ENCODE data around the gene MGMT. TPM values are rescaled to one million over a fixed set of nuclear protein-coding genes. Genes with fewer than 3 reads are reported as not detected.

The MGMT gene
- total RNA-seq, 1 experiment from 2014 or later = 11.5 TPM

DNA sequence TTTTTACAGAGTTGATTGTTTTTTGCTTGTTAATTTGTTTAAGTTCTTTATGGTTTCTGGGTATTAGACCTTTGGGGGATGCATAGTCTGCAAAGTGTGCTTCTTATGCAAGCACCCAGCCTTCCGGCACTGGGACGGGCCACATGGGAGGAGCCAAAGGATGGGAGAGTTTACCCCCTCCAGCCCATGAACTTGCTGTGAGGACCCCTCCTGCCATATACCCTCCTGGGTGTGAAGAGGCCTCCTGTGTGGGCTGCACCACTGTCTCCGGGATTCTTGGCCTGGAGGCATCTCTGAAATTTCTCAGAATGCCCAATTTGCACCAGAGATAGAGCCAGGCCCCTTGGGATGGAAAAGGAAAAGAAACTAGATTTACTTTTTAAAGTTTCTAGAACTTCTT is 150.7 kb downstream of the MGMT start (continued):
- no peak for TF ChIP-seq ZBTB33 (IDR thresholded peaks at IDR 0.05; ENCODE audit: extremely low read depth, insufficient replicate concordance, low read length)
- no peak for TF ChIP-seq YY1 (IDR thresholded peaks at IDR 0.05; ENCODE audit: extremely low read depth, insufficient replicate concordance, low read depth, low read length)
- no peak for TF ChIP-seq TCF7L2 (IDR thresholded peaks at IDR 0.05; ENCODE audit: borderline replicate concordance, extremely low read depth, insufficient read depth, insufficient read length)
- no peak for TF ChIP-seq ZNF274 (IDR thresholded peaks at IDR 0.05; ENCODE audit: low read depth, low read length)

DNA sequence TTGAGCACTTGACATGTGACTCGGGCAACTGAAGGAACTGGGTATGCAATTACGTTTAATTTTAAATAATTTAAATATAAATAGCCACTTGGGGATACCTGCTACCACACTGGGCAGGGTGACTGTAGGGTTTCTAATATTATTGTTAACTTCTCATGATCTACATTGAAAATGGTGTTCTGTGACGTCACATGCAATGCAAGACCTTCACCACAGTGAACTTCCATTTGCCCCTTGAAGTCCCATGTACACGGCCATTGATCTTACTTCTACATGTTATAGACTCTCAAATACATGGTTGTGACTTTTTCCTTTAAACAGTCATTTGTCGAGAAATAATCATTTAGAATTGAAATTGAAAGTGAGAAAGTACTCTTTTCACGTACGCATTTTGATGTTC is 154.0 kb downstream of the MGMT start:
- ChIA-PET POLR2A (no interaction called here), RAD21 (ENCODE audit: low non-redundant PET in 1 of 2, low total read pairs in 2 of 2, uncharacterized antibody in 2 of 2, unreplicated experiment in 2 of 2) (no interaction called here), CTCF (no interaction called here)
- intact Hi-C loops (cut with micrococcal nuclease) = no loop called here
- DNase-seq (ENCODE audit: low read depth, low spot score) (no peak), ATAC-seq (no peak)
- H3K27ac ChIP-seq (ENCODE audit: low read depth, low read length) = no peak overlapping the region
- no peak overlapping the region for H2AFZ ChIP-seq (ENCODE audit: low read depth, low read length, poor library complexity, severe bottlenecking)
- no TSS peak for BruUV-seq (replicated peaks)
- H3K9me2 ChIP-seq (ENCODE audit: insufficient read depth) = no peaks in the 10 kb centered on the region
- no peak for TF ChIP-seq ZNF274 (IDR thresholded peaks at IDR 0.05; ENCODE audit: low read depth, low read length)
- H3K36me3 ChIP-seq (ENCODE audit: control insufficient read depth in 1 of 2, insufficient read depth in 2 of 2, low read length in 2 of 2) = no peaks in the 10 kb centered on the region
- H3K4me3 ChIP-seq (replicated peaks in 1 of 2; ENCODE audit: low read depth in 1 of 2, low read length in 2 of 2) = no peak overlapping the region
- no peaks in the 10 kb centered on the region for H3K4me1 ChIP-seq (ENCODE audit: control insufficient read depth in 1 of 2, insufficient read depth in 2 of 2, low read length in 2 of 2)
- no peak overlapping the region for H3K9ac ChIP-seq (ENCODE audit: low read length)
- H4K20me1 ChIP-seq (ENCODE audit: insufficient read depth) = no peaks in the 10 kb centered on the region
- H3K79me2 ChIP-seq (ENCODE audit: insufficient read depth, low read length) = no peaks in the 10 kb centered on the region
- H3K9me3 ChIP-seq (ENCODE audit: control insufficient read depth in 1 of 2, insufficient read depth in 1 of 2, low read depth in 1 of 2, low read length in 2 of 2) = no peaks in the 10 kb centered on the region
- H3K4me2 ChIP-seq (ENCODE audit: low read length) = no peak overlapping the region
- no peaks in the 10 kb centered on the region for H3K27me3 ChIP-seq (ENCODE audit: insufficient read depth, low read length)

DNA sequence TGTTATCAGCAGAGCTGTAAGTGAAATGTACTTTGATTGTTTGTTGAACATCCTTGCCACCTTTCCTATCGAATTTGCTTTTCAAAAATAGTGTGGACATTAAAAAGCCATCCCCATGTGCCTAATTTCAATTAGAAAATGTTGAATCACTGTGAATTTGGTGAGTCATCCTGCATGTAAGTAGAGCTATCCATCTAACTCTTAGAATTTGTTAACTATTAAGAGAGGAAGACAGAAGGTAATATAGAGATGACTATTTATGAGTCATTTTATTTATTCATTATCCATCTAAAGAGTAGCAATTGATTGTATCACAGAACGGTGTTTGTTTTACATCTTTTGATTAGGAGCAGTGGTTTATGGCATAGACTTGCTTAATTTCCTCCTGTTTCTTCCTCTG is 154.7 kb downstream of the MGMT start:
- RAD21 ChIA-PET (ENCODE audit: low non-redundant PET in 1 of 2, low total read pairs in 2 of 2, uncharacterized antibody in 2 of 2, unreplicated experiment in 2 of 2) = no interaction called here
- no peak overlapping the region for H3K4me3 ChIP-seq (replicated peaks in 1 of 2; ENCODE audit: low read depth in 1 of 2, low read length in 2 of 2)
- H3K4me2 ChIP-seq (ENCODE audit: low read length) = no peak overlapping the region
- intact Hi-C loops (cut with micrococcal nuclease) = no loop called here
- no peaks in the 10 kb centered on the region for H3K4me1 ChIP-seq (ENCODE audit: control insufficient read depth in 1 of 2, insufficient read depth in 2 of 2, low read length in 2 of 2)
- H3K27me3 ChIP-seq (ENCODE audit: insufficient read depth, low read length) = no peaks in the 10 kb centered on the region
- no peaks in the 10 kb centered on the region for H3K36me3 ChIP-seq (ENCODE audit: control insufficient read depth in 1 of 2, insufficient read depth in 2 of 2, low read length in 2 of 2)
- DNase-seq (ENCODE audit: low read depth, low spot score) (no peak), ATAC-seq (no peak)
- no peaks in the 10 kb centered on the region for H3K79me2 ChIP-seq (ENCODE audit: insufficient read depth, low read length)
- CTCF ChIA-PET = no interaction called here
- POLR2A ChIA-PET = no interaction called here
- no peak overlapping the region for H2AFZ ChIP-seq (ENCODE audit: low read depth, low read length, poor library complexity, severe bottlenecking)
- no TSS peak for BruUV-seq (replicated peaks)
- H3K27ac ChIP-seq (ENCODE audit: low read depth, low read length) = no peak overlapping the region
- H4K20me1 ChIP-seq (ENCODE audit: insufficient read depth) = no peaks in the 10 kb centered on the region
- H3K9me3 ChIP-seq (ENCODE audit: control insufficient read depth in 1 of 2, insufficient read depth in 1 of 2, low read depth in 1 of 2, low read length in 2 of 2) = no peaks in the 10 kb centered on the region
- H3K9me2 ChIP-seq (ENCODE audit: insufficient read depth) = no peaks in the 10 kb centered on the region
- H3K9ac ChIP-seq (ENCODE audit: low read length) = no peak overlapping the region
- TF ChIP-seq ZBTB33 (IDR thresholded peaks at IDR 0.05; ENCODE audit: extremely low read depth, insufficient replicate concordance, low read length) (no peak), RAD21 (IDR thresholded peaks at IDR 0.05; ENCODE audit: low read depth) (no peak), ZFX (IDR thresholded peaks at IDR 0.05) (no peak), ELF1 (IDR thresholded peaks at IDR 0.05; ENCODE audit: borderline replicate concordance, low read depth) (no peak), TCF7L2 (IDR thresholded peaks at IDR 0.05; ENCODE audit: borderline replicate concordance, extremely low read depth, insufficient read depth, insufficient read length) (no peak), FOSL1 (IDR thresholded peaks at IDR 0.05; ENCODE audit: low read depth) (no peak), YY1 (IDR thresholded peaks at IDR 0.05; ENCODE audit: extremely low read depth, insufficient replicate concordance, low read depth, low read length) (no peak)
- TF ChIP-seq, protein P1, sequence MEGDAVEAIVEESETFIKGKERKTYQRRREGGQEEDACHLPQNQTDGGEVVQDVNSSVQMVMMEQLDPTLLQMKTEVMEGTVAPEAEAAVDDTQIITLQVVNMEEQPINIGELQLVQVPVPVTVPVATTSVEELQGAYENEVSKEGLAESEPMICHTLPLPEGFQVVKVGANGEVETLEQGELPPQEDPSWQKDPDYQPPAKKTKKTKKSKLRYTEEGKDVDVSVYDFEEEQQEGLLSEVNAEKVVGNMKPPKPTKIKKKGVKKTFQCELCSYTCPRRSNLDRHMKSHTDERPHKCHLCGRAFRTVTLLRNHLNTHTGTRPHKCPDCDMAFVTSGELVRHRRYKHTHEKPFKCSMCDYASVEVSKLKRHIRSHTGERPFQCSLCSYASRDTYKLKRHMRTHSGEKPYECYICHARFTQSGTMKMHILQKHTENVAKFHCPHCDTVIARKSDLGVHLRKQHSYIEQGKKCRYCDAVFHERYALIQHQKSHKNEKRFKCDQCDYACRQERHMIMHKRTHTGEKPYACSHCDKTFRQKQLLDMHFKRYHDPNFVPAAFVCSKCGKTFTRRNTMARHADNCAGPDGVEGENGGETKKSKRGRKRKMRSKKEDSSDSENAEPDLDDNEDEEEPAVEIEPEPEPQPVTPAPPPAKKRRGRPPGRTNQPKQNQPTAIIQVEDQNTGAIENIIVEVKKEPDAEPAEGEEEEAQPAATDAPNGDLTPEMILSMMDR (IDR thresholded peaks at IDR 0.05 in 2 of 3, conservative IDR thresholded peaks at IDR 0.05 in 1 of 3; ENCODE audit: borderline replicate concordance in 1 of 3, insufficient read depth in 1 of 3, low read depth in 2 of 3, low read length in 2 of 3) = no peak
